ENCODE results near the gene PRR19. TPM values are rescaled to one million over a fixed set of nuclear protein-coding genes. Genes with fewer than 3 reads are reported as not detected.
"Not testable (repeated sequence)": the region's sequence is repeated elsewhere in the genome, so short reads cannot be mapped to it uniquely, and the experiment has no call there.

PRR19 gene
- total RNA-seq, 2 donors from 2014 or later = 0.12 to 0.16 TPM

DNA sequence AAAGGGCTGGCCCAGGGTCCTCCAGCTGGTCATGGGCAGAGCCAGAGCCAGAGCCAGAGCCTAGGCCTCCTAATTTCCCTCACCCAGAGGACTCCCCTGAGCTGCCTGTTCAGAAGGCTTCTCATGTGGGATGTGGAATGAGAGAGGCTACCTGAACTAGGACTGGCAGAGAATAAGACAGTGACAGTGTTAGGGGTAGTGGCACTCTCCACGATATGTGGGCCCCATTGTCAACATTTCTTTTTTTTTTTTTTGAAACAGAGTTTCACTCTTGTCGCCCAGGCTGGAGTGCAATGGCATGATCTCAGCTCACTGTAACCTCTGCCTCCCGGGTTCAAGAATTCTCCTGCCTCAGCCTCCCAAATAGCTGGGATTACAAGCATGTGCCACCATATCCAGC, 29.4 kb downstream of the PRR19 start:
- ATAC-seq; intact Hi-C loops (cut with DNase I); DNase-seq: not testable (repeated sequence)

- ATAC-seq (no peak), DNase-seq (no peak)
- intact Hi-C loops (cut with DNase I) = no loop called here
Observed at GRCh38 chr19:42332059-42332458, 30.1 kb downstream of the PRR19 start.

- ATAC-seq = no peak
- no peak for DNase-seq
- intact Hi-C loops (cut with DNase I) = no loop called here
Observed at GRCh38 chr19:42333018-42333417, 31.1 kb downstream of the PRR19 start.

DNA sequence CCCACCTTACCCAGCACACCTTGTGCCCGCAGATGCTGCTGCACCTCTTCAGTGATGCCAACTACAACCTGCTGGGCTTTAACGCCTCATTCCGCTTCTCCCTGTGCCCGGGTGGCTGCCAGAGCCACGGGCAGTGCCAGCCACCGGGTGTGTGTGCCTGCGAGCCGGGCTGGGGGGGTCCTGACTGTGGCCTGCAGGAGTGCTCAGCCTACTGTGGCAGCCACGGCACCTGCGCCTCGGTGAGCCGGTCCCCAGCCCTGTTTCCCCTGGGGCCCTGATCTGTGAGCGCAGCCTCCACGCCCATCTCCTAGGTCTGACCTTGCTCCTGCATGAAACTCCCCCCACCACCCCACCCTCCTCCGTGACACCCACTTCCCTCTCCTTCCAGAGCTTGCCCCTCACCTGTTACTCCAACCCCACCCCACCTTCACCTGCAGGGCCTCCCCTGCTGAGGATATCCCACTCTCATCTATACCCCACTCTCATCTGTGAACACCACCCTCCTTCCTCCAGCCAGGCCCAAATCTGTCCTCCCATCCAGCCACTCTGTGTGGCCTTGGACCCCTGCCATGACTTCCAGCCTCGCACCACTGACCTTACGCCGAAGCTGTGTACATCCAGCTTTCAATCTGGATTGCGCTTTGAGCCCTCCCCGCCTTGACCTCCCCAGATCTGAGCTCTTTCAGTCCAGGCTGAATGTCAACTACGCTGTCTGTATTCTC, 32.2 kb downstream of the PRR19 start:
- DNase-seq (no peak), ATAC-seq (no peak)
- intact Hi-C loops (cut with DNase I) = no loop called here

DNA sequence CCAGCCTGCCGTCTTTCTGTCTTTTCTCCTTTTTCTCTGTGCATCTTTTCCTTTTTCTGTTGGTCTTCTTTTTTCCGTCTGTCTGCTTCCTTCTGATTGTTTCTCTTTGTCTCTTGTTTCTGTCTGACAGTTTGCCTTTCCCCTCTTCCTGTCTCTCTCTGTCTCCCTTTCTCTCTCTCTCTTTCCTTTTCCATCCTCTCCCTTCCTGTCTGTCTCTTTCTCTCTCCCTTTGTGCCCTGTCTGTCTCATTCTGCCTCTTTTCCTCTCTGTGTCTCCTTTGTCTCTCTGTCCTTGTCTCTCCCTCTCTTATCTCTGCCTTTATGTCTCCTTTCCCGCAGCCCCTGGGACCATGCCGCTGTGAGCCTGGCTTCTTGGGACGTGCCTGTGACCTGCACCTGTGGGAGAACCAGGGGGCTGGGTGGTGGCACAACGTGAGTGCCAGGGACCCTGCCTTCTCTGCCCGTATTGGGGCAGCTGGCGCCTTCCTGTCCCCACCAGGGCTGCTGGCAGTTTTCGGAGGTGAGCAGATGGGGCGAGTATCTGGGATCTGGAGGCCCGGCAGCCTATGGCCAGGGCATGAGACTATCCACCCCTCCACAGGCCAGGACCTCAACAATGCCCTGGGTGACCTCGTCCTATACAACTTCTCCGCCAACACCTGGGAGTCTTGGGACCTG, 32.9 kb downstream of the PRR19 start:
- intact Hi-C loops (cut with DNase I) = no loop called here
- ATAC-seq (no peak), DNase-seq (no peak)

DNA sequence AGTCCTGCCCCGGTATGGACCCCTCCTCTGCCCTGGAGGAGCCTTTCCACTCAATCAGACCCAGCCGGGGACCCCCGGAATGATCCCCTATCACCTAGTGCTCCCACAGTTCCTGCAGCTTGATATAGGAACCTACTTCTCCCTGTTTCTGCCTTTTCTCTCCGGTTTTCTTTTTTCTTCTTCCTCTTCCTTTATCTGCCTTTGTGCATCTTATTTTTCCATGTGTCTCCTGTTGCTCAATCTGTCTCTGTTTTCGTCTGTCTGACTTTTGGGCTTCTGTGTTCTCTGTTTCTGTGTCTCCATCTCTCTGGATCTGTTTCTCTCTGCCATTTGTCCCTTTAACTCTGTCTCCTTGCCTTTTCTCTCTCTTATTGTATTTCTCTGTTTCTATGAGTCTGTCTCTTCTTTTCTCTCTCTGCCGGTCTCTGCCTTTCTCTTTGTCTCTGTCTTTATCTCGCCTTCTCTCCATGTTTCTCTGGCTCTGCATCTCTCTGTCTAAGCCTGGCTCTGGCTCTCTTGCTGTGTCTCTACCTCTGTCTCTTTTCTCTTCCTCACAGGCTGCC, 33.5 kb downstream of the PRR19 start:
- intact Hi-C loops (cut with DNase I) = no loop called here
- DNase-seq = no peak

DNA sequence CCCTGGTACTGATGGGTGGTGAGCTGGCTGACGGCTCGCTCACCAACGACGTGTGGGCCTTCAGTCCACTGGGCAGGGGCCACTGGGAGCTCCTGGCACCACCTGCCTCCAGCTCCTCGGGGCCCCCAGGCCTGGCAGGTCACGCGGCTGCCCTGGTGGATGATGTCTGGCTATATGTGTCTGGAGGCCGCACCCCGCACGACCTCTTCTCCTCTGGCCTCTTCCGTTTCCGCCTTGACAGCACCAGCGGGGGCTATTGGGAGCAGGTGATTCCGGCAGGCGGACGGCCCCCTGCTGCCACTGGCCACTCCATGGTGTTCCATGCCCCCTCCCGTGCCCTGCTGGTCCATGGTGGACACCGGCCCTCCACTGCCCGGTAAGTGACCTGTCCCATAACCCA, 34.0 kb downstream of the PRR19 start:
- intact Hi-C loops (cut with DNase I) = no loop called here
- DNase-seq = no peak
- no peak for ATAC-seq

More for the DNA sequence above, 33.5 kb downstream of the PRR19 start:
- ATAC-seq = no peak

GRCh38 chr19:42339126-42339860, 37.4 kb downstream of the PRR19 start:
- intact Hi-C loops (cut with DNase I) = not testable (repeated sequence)

DNA sequence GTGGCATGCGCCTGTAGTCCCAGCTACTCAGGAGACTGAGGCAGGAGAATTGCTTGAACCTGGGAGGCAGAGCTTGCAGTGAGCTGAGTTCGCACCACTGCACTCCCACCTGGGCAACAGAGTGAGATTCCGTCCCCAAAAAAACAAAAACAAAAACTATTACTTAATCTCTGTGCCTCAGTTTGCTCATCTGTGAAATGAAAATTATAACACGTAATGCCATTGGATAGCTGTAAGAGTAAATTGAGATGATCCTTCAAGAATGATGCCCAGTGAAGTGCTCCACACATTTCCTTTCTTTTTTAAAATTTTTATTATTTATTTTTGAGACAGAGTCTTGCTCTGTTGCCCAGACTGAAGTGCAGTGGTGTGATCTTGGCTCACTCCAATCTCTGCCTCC, 38.0 kb downstream of the PRR19 start:
- ATAC-seq; DNase-seq; intact Hi-C loops (cut with DNase I): not testable (repeated sequence)

More at GRCh38 chr19:42339126-42339860, 37.4 kb downstream of the PRR19 start:
- DNase-seq, ATAC-seq: not testable (repeated sequence)

- intact Hi-C loops (cut with DNase I) = no loop called here
- DNase-seq = no peak
- ATAC-seq = no peak
Observed at GRCh38 chr19:42343344-42344110, 41.6 kb downstream of the PRR19 start.

GRCh38 chr19:42344336-42344893, 42.5 kb downstream of the PRR19 start:
- ATAC-seq (peak in 1 of 2 donors; percentile 59), DNase-seq (no peak)
- intact Hi-C loops (cut with DNase I) = no loop called here

- intact Hi-C loops (cut with DNase I) = no loop called here
- DNase-seq = no peak
- no peak for ATAC-seq
Observed at GRCh38 chr19:42345191-42345812, 43.4 kb downstream of the PRR19 start.

GRCh38 chr19:42348211-42348610, 46.3 kb downstream of the PRR19 start:
- ATAC-seq (no peak), DNase-seq (no peak)
- intact Hi-C loops (cut with DNase I) = no loop called here

- DNase-seq (no peak), ATAC-seq (no peak)
- intact Hi-C loops (cut with DNase I) = no loop called here
Observed at GRCh38 chr19:42349378-42350107, 47.6 kb downstream of the PRR19 start.

DNA sequence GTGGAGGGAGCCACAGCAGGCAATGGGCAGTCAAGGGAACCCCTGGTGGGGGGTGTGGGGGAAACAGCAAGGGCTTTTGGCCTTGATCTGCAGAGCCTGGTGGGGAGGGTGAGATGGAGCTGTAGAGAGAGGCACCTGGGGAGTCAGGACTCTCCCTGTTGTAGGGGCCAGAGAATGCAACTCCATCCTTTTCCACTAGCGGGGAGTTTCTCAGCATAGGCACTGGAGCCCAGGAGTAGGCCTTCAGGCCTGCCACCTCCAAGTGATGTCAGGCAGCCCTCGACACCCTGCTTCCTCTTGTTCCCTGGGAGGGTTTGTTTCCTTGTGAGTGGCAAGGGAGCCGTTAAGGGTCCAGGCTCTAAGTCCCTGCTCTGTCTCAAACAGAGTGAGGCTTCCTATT, 48.5 kb downstream of the PRR19 start:
- intact Hi-C loops (cut with DNase I) = no loop called here
- ATAC-seq = no peak
- no peak for DNase-seq

DNA sequence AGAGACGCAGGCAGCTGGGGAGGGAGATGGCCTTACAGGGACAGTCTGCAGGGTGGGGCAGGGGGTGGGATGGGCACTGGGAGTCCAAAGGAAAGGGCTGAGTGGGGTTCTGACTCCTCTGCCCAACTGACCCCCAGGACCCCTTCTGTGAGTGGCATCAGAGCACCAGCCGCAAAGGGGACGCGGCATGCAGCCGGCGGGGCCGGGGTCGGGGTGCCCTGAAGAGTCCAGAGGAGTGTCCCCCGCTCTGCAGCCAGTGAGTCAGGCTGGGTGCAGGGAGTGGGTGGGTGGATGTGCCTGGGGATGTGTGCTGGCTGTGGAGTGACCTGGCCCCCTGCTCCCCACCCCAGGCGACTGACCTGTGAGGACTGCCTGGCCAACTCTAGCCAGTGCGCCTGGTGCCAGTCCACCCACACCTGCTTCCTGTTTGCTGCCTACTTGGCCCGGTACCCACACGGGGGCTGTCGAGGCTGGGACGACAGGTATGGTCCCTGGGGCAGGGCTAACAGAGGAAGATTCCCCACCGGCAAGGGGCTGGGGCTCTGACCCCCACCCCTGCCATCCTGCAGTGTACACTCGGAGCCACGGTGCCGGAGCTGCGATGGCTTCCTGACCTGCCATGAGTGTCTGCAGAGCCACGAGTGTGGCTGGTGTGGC, 49.3 kb downstream of the PRR19 start:
- DNase-seq (no peak), ATAC-seq (no peak)
- intact Hi-C loops (cut with DNase I) = no loop called here
